ENCODE data around the gene CLDN5. TPM values are rescaled to one million over a fixed set of nuclear protein-coding genes. Genes with fewer than 3 reads are reported as not detected.

CLDN5 gene
- total RNA-seq, 1 experiment from 2014 or later, result 0.44 TPM

GRCh38 chr22:19536564-19536963, 12.4 kb upstream of the CLDN5 start:
- no peak overlapping the region for H3T11ph ChIP-seq (ENCODE audit: low read length)
- H3K9me3 ChIP-seq (ENCODE audit: control insufficient read depth, low read depth, low read length), result no peaks in the 10 kb centered on the region
- H3K79me2 ChIP-seq (ENCODE audit: insufficient read depth, low read length), result no peaks in the 10 kb centered on the region
- H3K23me2 ChIP-seq (ENCODE audit: insufficient read length, low read depth, low read length, poor library complexity, severe bottlenecking), result no peaks in the 10 kb centered on the region
- no peak overlapping the region for H2BK15ac ChIP-seq (ENCODE audit: low read depth, low read length)
- no peak overlapping the region for H2BK20ac ChIP-seq (ENCODE audit: low read depth, low read length, poor library complexity, severe bottlenecking)
- H3K27ac ChIP-seq (ENCODE audit: insufficient read length, low read depth, low read length), result no peak overlapping the region
- Mint-ChIP-seq H3K4me1 (peaks cover 0 to 4% of the 10 kb centered on the region in 2 experiments; a peak in 3 of 4 replicates), H3K9me3 (no peaks in the 10 kb centered on the region), H3K4me3 (no peak overlapping the region), H3K27ac (no peak overlapping the region), H3K27me3 (ENCODE audit: low read depth) (peaks cover 3% of the 10 kb centered on the region; the same call in 1 of the 2 replicates), H3K36me3 (ENCODE audit: insufficient read depth in 1 of 3, low read depth in 3 of 3) (no peaks in the 10 kb centered on the region)
- TF ChIP-seq CTCF (conservative IDR thresholded peaks at IDR 0.05), result no peak
- no peak overlapping the region for H3K56ac ChIP-seq (ENCODE audit: insufficient read length, low read depth, low read length)
- no peak overlapping the region for H4K8ac ChIP-seq (replicated peaks; ENCODE audit: insufficient read length, low read depth, low read length)
- H3K14ac ChIP-seq (ENCODE audit: insufficient read depth, low read length), result no peak overlapping the region
- H3K27me3 ChIP-seq (ENCODE audit: insufficient read depth, low read length), result no peaks in the 10 kb centered on the region
- H3K18ac ChIP-seq (ENCODE audit: insufficient read length, low read depth, low read length), result no peak overlapping the region
- DNase-seq, result no peak
- no peak overlapping the region for H2BK12ac ChIP-seq (ENCODE audit: insufficient read length, low read depth, low read length)
- no peak overlapping the region for H3K23ac ChIP-seq (ENCODE audit: insufficient read length, low read depth, low read length)
- H2BK120ac ChIP-seq (ENCODE audit: low read depth, low read length, poor library complexity, severe bottlenecking), result no peak overlapping the region
- H2BK5ac ChIP-seq (ENCODE audit: insufficient read length, low read length), result no peak overlapping the region
- no peak overlapping the region for H2AFZ ChIP-seq (ENCODE audit: low read length)
- no peak overlapping the region for H4K91ac ChIP-seq (ENCODE audit: insufficient read length, low read depth, low read length)
- H2AK5ac ChIP-seq (ENCODE audit: insufficient read length, low read length), result no peak overlapping the region
- H3K9ac ChIP-seq (ENCODE audit: extremely low read depth, insufficient read length, low read length), result no peak overlapping the region
- H3K4ac ChIP-seq (ENCODE audit: low read depth, low read length), result no peak overlapping the region
- no CpG with 5 or more reads among the region's 9 CpGs for WGBS (ENCODE audit: extremely low coverage, insufficient read length, low lambda C conversion rate)
- H4K20me1 ChIP-seq (ENCODE audit: control insufficient read depth, insufficient read depth, insufficient read length), result no peaks in the 10 kb centered on the region
- H4K5ac ChIP-seq (ENCODE audit: insufficient read length, low read depth, low read length), result no peak overlapping the region
- H3K4me1 ChIP-seq (ENCODE audit: insufficient read depth, low read length), result no peaks in the 10 kb centered on the region
- no peaks in the 10 kb centered on the region for H3K79me1 ChIP-seq (ENCODE audit: insufficient read depth, low read depth, low read length, poor library complexity, severe bottlenecking)
- H3K4me2 ChIP-seq (ENCODE audit: insufficient read depth, insufficient read length, low read length), result no peak overlapping the region

Data from H9 (cell line).